Left kidney (tissue), 2 donors: ENCODE measurements around the gene PIK3CA. TPM values are rescaled to one million over a fixed set of nuclear protein-coding genes. Genes with fewer than 3 reads are reported as not detected.

ENCODE experiments used
- DNase-seq: peaks from one replicate; pipeline ENCODE4 v3.0.0-alpha.2; 2013
- polyA plus RNA-seq: library from polyadenylated mRNA; unstranded; fragments of 120-200 nt; gene quantifications from one replicate; pipeline ENCODE4 v1.2.1, GENCODE V29; 2013; ENCODE audit not compliant: insufficient read length

PIK3CA gene
- polyA plus RNA-seq, 1 donor: 33.1 TPM

DNA sequence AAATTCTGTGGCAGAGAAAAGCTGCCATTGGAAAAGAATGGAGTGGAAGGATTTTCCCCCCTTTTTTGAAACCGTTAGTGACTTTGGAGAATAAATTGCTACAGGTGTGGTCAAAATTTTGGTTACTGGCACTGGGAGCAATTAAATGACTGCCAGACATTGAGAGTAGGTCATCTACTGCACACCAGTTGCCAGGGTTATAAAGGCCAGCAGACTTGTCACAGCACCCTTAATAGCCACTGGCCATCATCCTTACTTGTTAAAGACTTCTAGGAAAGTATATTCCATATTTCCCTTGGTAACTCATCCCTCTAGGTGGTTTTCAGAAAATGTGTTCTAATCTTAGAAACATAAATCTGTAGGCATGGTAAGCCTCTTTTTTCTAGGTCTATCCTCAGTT is 8.0 kb downstream of the PIK3CA start:
- DNase-seq: no peak

DNA sequence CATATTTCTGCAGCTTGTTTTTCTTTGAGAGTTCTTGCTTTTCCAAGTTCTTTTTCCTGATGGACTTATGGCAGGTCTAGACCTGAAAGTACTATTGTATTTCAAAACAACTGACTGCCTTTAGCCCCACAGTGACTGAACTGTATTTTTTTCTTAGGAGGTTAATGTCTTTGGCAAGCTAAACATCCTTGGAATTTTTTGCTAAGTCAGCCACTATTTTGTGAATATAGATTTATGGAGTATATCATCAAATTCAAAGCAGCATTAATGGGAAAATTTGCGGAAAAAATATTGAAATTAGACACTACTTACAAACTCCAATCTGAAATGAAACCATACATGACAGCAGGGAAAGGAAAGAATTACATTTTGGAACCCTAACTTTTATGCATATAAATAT is 8.6 kb downstream of the PIK3CA start:
- no peak for DNase-seq

- DNase-seq: no peak
Measured at GRCh38 chr3:179158336-179159039, 10.3 kb downstream of the PIK3CA start.

GRCh38 chr3:179163503-179163902 is 15.3 kb downstream of the PIK3CA start:
- no peak for DNase-seq

DNA sequence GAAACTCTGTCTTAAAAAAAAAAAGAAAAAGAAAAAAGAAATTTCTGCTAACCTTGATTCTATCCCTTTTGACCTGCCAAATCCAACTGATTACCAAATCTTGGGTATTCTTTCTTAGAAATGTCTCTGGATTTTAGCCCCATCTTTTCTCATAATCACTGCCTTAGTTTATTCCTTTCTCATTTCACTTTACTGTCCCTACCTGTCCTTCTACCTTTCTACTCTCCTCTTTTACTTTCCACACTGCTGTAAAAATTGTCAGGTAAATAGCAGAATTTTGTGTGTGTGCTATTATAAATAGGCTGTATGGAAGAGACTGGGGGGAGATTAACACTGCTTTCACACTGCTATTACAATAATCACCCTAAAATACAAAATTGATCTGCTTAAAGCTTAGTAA is 16.7 kb downstream of the PIK3CA start:
- DNase-seq: no peak

DNA sequence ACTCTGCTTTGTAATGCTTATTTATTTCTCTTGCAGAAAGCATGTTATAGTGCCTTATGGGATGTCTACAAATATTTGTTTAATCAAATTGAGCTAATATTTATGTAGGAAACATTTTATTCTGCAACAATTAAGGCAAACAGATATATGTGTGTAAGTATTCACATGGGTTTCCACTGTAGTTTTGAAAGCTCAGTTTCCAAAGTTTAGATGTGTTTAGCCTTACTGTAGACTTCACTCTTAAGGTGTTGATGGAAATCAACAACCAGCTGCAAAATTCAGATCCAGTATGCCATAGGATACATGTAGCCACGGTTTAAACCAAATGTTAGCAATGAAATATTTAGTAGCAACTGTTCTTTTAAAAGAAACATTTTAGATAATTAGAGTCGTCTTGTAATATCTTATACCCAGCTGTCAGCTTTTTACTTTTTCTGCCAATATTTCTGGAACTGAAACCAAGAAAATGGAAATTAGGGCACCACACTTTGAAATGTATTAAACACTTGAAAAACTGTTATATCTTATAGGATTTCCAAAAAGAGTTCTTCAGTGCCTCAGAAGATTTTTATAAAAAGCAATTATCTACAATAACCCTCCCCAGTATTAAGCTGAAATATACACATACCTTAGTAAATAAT is 18.5 kb downstream of the PIK3CA start:
- no peak for DNase-seq

- no peak for DNase-seq
Measured at GRCh38 chr3:179168918-179169317, 20.8 kb downstream of the PIK3CA start.

DNA sequence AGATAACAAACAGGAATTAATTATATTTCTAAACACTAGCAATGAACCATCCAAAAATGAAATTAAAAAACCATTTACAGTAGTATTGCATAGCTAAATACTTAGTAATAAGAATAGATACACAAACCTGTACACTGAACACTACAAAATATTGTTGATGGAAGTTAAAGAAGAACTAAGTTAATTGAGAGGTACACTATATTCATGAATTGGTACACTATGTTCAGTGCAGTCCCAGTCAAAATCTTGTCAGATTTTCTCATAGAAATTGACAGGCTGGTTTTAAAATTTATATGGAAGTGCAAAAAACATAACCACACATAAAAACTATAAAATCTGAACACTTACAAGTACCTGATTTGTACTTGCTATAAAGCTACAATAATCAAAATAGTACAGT is 24.4 kb downstream of the PIK3CA start:
- no peak for DNase-seq

DNA sequence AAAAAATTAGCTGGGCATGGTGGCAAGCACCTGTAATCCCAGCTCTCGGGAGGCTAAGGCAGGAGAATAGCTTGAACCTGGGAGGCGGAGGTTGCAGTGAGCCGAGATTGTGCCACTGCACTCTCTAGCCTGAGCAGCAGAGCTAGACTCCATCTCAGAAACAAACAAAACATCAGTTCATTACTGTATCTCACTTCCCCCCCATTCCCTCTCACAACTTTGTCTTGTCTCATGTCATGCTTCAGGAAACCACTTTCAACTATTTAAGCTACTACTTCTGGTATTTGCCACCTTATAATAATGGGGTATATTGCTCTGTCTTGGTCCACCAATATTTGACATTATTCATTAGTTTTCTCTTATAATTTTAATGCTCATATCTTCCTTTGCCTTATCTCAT is 26.2 kb downstream of the PIK3CA start:
- DNase-seq: no peak

GRCh38 chr3:179174898-179175297 is 26.7 kb downstream of the PIK3CA start:
- DNase-seq: no peak

DNA sequence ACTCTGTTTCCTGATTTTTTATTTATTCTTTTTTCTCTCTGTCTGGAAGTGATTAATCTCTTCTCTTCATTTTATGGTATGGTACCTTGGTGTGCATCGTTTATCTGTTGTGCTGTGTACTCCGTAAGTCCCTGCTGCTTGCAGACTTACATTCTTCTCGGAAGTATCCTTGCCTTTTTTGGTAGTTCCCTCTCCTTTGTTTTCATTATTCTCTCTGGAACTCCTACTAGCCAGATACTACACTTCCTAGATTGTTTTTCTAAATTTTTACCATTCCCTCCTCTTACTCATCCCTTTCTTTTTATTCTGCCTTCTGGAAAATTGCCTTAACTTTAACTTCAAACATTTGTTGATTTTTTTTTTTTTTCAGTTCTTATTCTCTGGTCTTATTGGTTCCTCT is 27.2 kb downstream of the PIK3CA start:
- no peak for DNase-seq

DNA sequence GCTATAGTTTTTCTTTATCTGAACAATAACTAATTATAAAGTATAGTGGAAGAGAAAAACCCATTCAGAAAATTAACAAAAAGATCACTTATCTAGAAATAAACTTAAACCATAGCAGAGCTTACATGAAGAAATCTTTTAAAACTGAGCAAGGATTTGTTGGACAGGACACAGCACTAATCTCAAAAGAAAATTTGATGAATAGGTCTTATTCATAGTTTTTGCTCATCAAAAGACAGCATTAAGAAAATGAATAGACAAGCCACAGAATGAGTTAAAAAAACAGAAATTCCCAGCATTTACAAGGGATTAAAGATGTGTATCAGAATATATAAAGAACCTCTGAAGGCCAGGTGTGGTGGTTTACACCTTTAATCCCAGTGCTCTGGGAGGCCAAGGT is 29.5 kb downstream of the PIK3CA start:
- no peak for DNase-seq

DNA sequence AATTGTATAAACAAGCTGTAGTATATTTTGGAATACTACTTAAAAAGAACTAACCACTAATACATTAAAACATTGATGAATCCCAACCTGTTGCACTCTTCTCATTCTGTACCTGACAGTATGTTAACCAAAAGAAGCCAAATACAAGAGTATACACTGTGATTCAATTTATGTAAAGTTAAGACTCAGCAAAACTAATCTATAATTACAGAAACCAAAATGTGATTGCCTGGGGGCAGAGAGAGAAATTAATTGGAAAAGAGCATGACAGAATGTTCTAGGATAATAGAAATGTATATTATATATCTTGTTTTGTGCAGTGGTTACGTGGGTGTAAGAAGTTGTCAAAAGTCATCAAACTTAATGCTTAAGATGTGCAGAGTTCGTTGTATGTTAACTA is 31.1 kb downstream of the PIK3CA start:
- no peak for DNase-seq

DNA sequence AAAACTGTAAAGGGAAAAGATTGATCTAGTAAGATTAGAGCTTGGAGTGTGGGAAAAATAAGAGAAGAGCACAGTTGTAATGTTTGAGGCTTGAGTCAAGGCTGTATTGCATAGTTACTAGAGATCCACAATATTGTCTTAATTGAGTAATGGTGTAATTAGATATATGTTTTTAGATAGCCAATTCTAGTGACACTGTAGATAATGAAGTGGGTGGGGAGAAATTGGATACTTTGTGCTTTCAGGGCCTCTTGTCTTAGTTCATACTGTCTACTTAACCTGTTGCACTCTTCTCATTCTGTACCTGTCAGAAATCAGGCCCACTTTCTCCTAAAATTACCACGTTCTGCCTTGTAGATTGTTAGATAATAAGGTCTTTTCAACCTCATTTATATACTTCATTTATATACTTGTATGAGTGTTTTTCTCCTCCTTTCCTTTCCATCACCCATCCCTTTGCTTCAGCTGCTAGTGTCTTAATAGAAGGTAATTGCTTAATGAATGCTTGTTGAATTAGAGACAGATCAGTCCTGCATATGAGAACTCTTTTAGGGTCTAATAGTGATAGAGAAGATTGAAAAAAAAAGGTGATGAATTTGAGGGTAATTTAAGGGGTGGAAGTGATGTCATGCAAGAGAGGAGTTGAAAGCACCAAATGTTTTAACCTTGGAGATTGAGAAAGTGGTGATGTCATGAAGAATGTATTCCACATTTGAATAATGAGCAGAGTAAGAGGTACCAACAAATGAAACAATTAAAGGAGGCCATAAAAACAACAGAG is 32.0 kb downstream of the PIK3CA start:
- peak; percentile 24 for DNase-seq

DNA sequence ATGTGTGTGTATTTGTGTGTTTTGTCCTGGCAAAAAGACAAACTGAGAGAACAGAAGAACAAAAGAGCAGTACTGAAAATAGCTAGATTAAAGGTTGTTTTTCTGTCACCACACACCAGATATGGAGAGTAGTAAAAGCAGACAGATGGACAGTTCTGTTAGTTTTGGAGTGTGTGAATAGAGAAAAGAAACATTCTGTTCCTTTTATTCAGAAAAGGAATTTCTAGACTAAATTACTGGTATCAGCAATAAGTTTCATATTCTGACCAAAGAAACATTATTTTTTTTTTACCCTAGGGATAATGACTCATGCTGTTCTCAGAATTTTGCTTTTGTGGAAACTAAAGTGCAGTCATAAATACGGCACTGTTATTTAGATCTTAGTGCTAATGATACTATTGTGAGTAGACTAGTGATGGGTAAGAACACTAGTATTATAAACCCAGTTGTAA is 32.9 kb downstream of the PIK3CA start:
- no peak for DNase-seq

DNA sequence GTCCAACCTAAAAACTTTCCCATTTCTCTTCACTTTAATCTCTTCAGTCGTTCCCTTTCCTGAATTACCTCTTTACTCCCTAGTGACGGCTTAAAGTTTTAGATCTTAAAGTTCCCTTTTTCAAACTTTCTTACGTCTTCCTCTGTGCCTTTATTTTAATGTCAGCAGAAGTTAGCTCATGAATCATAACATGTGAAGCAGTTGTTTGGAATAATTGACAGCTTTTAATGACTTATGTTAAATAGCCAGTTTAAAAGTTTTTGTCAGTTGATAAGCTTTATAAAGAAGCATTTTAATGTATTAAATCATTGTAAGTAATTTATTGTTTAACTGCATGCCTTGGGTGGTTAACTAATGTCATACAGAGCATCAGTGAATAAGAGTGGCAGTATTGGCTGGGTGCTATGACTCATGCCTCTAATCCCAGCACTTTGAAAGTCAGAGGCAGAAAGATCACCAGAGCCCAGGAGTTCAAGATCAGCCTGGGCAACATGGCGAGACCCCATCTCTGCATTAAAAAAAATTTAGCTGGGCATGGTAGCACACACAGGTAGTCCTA is 33.9 kb downstream of the PIK3CA start:
- DNase-seq: no peak

DNA sequence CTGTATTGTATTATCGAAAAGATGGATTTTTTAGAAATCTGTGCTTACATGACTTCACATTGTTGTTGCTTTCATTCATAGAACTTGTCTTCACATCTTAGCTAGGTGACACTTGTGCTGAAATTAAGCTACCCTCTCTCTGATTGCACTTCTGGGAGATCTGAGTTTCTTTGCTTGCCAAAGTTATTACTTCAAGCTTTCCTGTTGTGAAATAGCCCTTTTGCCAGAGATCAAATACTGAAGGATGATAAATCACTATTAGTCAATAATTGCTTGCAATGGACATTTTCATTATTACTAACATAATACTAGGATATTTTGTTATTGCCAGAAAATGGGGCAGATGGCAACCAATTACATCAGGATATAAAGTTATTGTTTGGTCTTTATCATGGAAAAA is 34.7 kb downstream of the PIK3CA start:
- no peak for DNase-seq

- no peak for DNase-seq
Measured at GRCh38 chr3:179184826-179185225, 36.7 kb downstream of the PIK3CA start.

- no peak for DNase-seq
Measured at GRCh38 chr3:179186426-179186825, 38.3 kb downstream of the PIK3CA start.

DNA sequence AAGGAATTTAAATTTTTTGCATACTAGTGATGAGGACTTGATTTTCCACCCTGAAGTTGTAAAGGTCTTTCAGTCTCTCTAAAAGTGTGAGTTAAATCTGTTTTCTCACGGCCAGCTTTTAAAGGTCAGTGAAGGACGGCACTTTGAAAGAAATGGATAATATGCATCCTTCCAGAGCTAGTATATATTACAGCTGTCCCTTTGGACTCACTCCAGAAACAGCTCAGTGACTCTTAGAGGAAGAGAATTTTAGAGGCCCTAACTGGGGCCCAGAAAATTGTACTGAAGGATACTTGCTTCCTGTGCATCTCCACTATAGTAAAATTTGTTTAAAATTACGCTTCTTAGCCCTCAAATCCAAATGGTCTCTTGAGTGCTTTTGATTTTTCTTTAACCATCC is 41.6 kb downstream of the PIK3CA start:
- peak; percentile 73 for DNase-seq

DNA sequence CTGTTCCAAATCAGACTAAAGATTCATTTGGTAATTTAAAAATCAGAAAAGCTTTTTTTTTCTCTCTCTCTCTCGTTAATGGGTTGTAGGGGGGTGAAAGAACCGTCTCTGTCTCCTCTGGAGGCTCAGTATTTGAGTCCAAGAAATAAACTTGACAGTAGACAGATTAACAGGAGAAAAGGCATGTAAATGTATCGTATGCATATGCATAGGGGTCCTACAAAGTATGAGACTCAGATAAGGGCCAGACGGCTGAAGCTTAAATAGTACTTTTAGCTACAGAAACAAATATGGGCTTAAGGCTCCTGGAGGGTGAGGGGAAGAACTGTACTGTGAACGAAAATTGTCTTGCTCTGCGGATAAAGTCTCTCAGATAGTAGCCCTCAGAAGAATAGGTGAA is 42.4 kb downstream of the PIK3CA start:
- DNase-seq: no peak

DNA sequence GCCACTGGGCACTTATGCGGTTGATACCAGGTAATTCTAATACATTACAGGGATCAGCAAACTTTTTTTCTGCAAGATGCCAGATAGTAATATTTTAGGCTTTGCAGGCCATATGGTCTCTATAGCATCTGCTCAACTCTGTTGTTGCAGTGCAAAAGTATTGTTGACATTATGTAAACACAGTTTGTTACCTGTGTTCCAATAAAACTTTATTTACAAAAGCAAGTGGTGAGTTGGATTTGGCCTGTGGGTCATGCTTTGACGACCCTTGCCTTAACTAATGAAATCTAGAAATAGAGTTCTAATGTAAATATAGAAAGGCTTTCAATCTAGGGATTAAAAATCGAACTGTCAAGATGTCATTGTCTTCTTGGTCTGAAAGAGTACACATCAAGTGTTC is 44.4 kb downstream of the PIK3CA start:
- no peak for DNase-seq

DNA sequence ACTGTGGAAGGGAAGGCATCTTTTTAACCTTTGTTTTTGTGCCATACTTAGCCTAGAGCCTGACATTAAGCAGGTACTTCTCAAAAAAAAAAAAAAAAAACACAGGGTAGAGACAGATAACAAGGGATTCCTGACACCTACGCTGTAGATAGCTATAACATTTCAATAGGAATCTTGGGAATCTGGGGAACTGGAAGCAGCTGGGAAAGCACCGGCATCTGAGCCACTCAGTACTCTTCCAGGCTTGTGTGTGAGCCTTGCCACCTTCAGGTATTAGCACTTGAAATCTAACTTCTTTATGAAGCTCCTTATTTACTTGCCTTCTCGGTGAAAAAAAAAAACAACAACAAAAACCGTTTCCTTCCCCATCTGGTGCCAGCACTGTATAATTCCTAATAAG is 46.8 kb downstream of the PIK3CA start:
- DNase-seq: no peak
